Measurements from ENCODE around the gene LYPD6B.

LYPD6B gene

DNA sequence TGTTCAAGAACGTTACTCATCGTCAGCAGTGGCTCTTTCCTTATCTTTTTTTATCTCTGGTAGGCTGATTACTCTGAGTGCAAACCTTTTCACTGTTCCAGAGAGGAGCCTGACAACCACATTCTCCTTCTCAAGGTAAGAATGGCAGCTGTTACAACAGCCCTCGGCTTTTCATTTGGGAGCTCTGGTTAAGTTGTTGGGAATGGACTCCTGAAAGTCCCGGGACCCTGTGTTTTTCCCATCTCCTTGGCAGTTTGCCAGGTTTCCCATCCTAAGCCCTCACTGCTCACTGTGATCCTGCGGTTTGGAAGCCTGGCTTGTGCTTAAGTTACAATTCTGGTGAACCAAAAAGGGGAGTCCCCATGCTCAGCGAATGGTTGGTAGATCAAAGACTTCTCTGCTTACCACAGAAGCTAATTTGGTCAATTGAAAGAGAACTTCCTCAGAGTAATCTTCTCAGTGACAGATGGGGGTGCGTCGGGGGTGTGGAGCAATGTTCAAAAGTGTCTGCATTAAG lies 122.3 kb downstream of the LYPD6B start:
- CTCF ChIA-PET: no interaction called here

DNA sequence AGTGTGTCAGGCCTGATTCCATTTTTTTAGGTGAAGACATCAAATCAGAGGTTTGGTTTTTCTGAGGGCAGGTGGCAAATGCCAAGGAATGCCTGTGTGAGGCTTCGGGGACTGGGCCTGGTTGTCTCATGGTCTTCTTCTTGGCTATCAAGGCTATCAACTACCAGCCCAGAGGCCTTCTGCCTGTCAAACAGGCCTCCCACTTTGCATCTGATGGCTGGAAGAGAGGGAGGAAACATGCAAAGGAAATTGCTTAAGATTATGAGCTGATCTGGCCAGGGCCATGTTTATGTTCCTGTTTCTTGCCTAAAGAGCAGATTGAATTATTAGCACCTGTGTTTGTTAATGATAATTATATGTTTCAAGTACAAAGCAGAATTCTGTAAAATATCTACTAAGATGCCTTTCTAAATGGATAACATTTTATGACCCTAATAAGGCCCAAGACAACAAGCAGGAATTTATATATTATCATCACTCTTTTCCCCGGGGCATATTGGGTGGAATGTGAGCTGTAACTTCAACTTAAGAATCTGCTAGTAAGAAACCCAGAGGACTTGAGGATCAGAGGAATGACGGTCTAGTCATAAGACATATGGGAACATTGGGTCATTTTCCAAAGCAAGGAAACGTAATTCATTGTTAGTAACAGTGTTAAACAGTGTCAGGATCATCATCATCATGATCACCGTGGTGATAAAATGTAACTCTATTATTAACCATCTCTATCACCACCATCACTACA lies 123.2 kb downstream of the LYPD6B start:
- DNase-seq (ENCODE audit: low spot score): no peak
- ChIA-PET CTCF (no interaction called here), POLR2A (ENCODE audit: low non-redundant PET) (no interaction called here)
- TF ChIP-seq, protein P1, sequence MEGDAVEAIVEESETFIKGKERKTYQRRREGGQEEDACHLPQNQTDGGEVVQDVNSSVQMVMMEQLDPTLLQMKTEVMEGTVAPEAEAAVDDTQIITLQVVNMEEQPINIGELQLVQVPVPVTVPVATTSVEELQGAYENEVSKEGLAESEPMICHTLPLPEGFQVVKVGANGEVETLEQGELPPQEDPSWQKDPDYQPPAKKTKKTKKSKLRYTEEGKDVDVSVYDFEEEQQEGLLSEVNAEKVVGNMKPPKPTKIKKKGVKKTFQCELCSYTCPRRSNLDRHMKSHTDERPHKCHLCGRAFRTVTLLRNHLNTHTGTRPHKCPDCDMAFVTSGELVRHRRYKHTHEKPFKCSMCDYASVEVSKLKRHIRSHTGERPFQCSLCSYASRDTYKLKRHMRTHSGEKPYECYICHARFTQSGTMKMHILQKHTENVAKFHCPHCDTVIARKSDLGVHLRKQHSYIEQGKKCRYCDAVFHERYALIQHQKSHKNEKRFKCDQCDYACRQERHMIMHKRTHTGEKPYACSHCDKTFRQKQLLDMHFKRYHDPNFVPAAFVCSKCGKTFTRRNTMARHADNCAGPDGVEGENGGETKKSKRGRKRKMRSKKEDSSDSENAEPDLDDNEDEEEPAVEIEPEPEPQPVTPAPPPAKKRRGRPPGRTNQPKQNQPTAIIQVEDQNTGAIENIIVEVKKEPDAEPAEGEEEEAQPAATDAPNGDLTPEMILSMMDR (conservative IDR thresholded peaks at IDR 0.05; ENCODE audit: low read depth): no peak
- H3K27ac ChIP-seq: no peak overlapping the region

More for the DNA sequence above, 122.3 kb downstream of the LYPD6B start:
- TF ChIP-seq, protein P1 (conservative IDR thresholded peaks at IDR 0.05; ENCODE audit: low read depth): no peak
- POLR2A ChIA-PET (ENCODE audit: low non-redundant PET): no interaction called here
- H3K27ac ChIP-seq: no peak overlapping the region
- no peak for DNase-seq (ENCODE audit: low spot score)

DNA sequence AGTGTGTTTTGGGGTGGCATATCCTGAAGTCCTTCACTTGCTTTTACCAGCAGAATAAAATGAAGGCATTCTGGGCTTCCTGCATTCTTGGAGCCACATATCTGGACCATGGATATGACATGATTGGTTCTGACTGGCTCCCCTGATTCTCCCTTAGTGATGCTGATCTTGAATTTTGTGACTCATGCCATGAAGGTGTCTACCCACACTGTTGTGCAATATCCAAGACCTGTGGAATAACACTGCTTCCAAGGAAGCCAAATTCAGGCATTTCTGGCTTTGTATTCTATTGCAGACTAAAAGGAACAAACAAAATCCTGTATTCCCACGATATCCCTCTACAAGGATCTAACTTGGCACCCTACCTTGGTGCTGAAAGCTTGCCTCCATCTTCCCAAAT lies 125.8 kb downstream of the LYPD6B start:
- CTCF ChIA-PET: interaction anchor here (0.6 kb wide), 1 partner anchor 111 kb away, joined by 3 read pairs; no protein-coding TSS in a partner anchor
- peak; percentile 43 for DNase-seq (ENCODE audit: low spot score)
- no peak overlapping the region for H3K27ac ChIP-seq
- TF ChIP-seq, protein P1 (conservative IDR thresholded peaks at IDR 0.05; ENCODE audit: low read depth): no peak
- POLR2A ChIA-PET (ENCODE audit: low non-redundant PET): no interaction called here

DNA sequence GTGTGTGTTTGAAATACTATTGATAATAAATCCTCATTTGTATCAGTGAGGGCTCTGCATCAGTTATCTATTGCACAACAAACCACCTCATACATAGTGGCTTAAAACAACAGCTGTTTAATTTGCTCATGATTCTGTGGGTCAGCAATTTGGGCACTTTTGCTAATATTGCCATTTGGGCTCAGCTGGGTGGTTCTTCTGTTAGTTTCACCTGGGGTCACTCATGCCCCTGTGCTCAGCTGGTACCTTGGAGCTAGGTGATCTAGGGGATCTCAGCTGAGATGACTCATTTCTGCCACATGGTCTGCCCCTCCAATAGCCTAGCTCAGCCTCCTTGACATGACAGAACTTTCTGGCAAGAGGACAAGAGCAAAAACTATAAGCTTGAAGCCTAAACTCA lies 126.3 kb downstream of the LYPD6B start:
- DNase-seq (ENCODE audit: low spot score): no peak
- CTCF ChIA-PET: interaction anchor here (0.6 kb wide), 1 partner anchor 111 kb away, joined by 3 read pairs; no protein-coding TSS in a partner anchor
- POLR2A ChIA-PET (ENCODE audit: low non-redundant PET): no interaction called here
- H3K27ac ChIP-seq: no peak overlapping the region
- TF ChIP-seq, protein P1 (conservative IDR thresholded peaks at IDR 0.05; ENCODE audit: low read depth): no peak

DNA sequence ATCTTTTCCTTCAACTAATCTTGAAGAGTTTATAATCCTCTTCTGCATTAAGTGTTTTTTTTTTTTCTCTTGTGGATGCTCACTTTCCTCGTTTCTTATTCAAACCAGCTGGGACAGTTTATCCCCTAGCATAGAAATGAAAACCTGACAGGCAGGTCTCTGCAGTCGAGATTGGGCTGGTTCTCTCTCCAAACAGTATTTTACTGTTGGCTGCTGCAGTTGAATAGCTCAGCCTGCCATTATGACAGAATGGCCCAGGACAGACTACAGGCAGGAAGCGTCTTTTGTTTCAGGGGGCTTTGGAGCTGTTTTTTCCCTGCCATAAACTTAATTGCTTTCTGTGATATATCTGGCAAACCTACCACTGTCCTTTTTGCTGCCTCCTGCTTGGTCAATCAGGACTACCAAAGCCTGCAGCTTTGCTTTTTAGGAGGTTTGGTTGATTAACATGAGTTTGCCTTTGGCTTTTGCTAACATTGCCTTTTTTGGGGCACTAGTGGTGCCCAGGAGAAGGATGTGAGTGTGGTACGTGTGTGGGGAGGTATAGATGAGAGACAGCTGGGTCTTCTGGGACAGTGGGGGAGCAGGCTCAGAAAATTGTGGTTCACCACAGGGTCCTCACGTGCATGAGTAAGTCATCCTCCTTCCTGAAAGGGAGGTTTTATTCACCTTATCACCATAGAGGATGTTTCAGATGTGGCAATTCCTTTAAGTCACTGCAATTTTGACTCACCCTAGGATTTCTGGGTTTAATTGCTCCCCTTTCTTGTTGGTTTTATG lies 128.7 kb downstream of the LYPD6B start:
- H3K27ac ChIP-seq: no peak overlapping the region
- CTCF ChIA-PET: interaction anchor here (0.5 kb wide), 1 partner anchor 55 kb away, joined by 3 read pairs; no protein-coding TSS in a partner anchor
- TF ChIP-seq, protein P1 (conservative IDR thresholded peaks at IDR 0.05; ENCODE audit: low read depth): no peak
- POLR2A ChIA-PET (ENCODE audit: low non-redundant PET): no interaction called here
- no peak for DNase-seq (ENCODE audit: low spot score)

DNA sequence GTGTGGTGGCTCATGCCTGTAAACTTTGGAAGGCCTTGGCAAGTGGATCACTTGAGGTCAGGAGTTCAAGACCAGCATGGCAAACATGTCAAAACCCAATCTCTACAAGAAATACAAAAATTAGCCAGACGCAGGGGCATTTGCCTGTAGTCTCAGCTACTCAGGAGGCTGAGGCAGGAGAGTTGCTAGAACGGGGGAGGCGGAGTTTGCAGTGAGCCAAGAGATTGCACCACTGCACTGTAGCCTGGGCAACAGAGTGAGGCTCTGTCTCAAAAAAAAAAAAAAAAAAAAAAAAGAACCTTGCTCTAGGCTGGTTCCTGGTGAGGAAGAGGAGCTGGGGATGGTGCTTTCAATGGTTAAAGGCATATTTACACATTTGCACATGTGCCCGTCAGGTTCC lies 129.4 kb downstream of the LYPD6B start:
- no peak overlapping the region for H3K27ac ChIP-seq
- TF ChIP-seq, protein P1 (conservative IDR thresholded peaks at IDR 0.05; ENCODE audit: low read depth): no peak
- DNase-seq (ENCODE audit: low spot score): no peak
- ChIA-PET POLR2A (ENCODE audit: low non-redundant PET) (no interaction called here), CTCF (interaction anchor here (0.5 to 0.6 kb wide), 3 partner anchors 54 to 281 kb away, joined by 3 to 9 read pairs (median 5); no protein-coding TSS in a partner anchor)
